Ovary (tissue), 9 donors: Measurements from ENCODE around the gene RABL2B. TPM values are rescaled to one million over a fixed set of nuclear protein-coding genes. Genes with fewer than 3 reads are reported as not detected.

Source experiments
- DNase-seq, 5 donors: peaks; one replicate each; pipeline ENCODE4 v3.0.0-alpha.2; 2019 to 2020
- H3K27ac ChIP-seq, 2 donors: fragments of 200-600 bp; one replicate each; pipeline versions ENCODE4 v1.5.1 to v1.8.0; 2019 to 2022
- H3K27me3 ChIP-seq: fragments of 200-600 bp; one replicate; pipeline ENCODE4 v1.8.0; 2022
- H3K36me3 ChIP-seq: fragments of 200-600 bp; sonication (generic); one replicate; pipeline ENCODE4 v1.5.1; 2019
- H3K4me1 ChIP-seq: one replicate; pipeline ENCODE4 v1.8.1; 2013; ENCODE audit warnings: mild to moderate bottlenecking, moderate library complexity; ENCODE audit not compliant: insufficient read depth
- H3K4me3 ChIP-seq: fragments of 200-600 bp; sonication (generic); one replicate; pipeline ENCODE4 v1.5.1; 2017
- H3K9me3 ChIP-seq, 2 donors: fragments of 200-600 bp in 1 of 2; sonication (generic) in 1 of 2; one replicate each; pipeline versions ENCODE4 v1.5.1 to v1.8.1; 2013 to 2019; ENCODE audit warnings: mild to moderate bottlenecking in 1 of 2, moderate library complexity in 1 of 2
- CTCF ChIP-seq, 3 donors: fragments of 450-650 bp in 2 of 3; fragments of 200-600 bp in 1 of 3; IDR thresholded peaks; one replicate each; pipeline versions ENCODE4 v1.5.1 to v1.8.0; 2016 to 2022; ENCODE audit warnings: antibody characterized with exemption in 3 of 3, mild to moderate bottlenecking in 1 of 3
- EP300 ChIP-seq: sonication (generic); formaldehyde crosslinking; IDR thresholded peaks from one replicate; pipeline ENCODE4 v1.6.1; 2017; ENCODE audit warnings: antibody characterized with exemption
- POLR2A ChIP-seq: fragments of 450-650 bp; IDR thresholded peaks from one replicate; pipeline ENCODE4 v1.6.1; 2017; ENCODE audit warnings: antibody characterized with exemption, mild to moderate bottlenecking, moderate library complexity
- WGBS, 3 donors: extraction: QIAGEN DNeasy Blood & Tissue Kit in 1 of 3; methylation state at CpG; one replicate each; pipeline versions ENCODE4 v1.1.5 to v1.1.7; 2013 to 2017; 5-methylcytosine and 5-hydroxymethylcytosine counted together
- intact Hi-C, 4 donors: fragments of 100-400 bp; cut with DNase I; formaldehyde crosslinking; loops; one replicate each; pipeline versions ENCODE4 v1.11.0 to v1.15.1; 2022 to 2023
- polyA plus RNA-seq, 2 donors: library from polyadenylated mRNA; stranded (reverse); fragments of 200-250 nt in 1 of 2; fragments of 350-450 nt in 1 of 2; fragmentation: Illumina TruSeq in 1 of 2; extraction: RNeasy Lipid Tissue Mini Kit (QIAGEN cat#74804) in 1 of 2; gene quantifications; one replicate each; pipeline ENCODE4 v1.2.3, GENCODE V29; 2013 to 2014
- total RNA-seq, 7 donors: library from RNA; depleted of rRNA in 2 of 7; stranded (reverse); fragments of >200 nt in 2 of 7; fragmentation: NEBNext Ultra II Directional in 3 of 7; extraction: Animal tissue kit (Norgen Biotek cat#: 25700) in 3 of 7; gene quantifications; one replicate each; pipeline versions ENCODE4 v1.1.0 to v1.2.4, GENCODE V29; 2016 to 2023
- donor health status: DM: no; HTN: no; CAD: no; lungs with moderate emphysema.
- donor health status: DM: no; HTN: no; CAD: no.
- donor health status: Bipolar disorder and iron deficiency.
- donor health status: DM: yes; HTN: yes; CAD: no.
- donor health status: DM: no; HTN: no; CAD: no.
- donor health status: DM: yes; HTN: yes; CAD: no.

RABL2B gene
- total and polyA plus RNA-seq, 9 donors, result 15.6 to 50.8 (median 28.4) TPM

- DNase-seq, result no peak
- intact Hi-C loops, result no loop called here
- H3K36me3 ChIP-seq, result no peaks in the 10 kb centered on the region
- H3K27ac ChIP-seq, result no peak overlapping the region
- H3K27me3 ChIP-seq, result no peaks in the 10 kb centered on the region
- WGBS, 3 donors, result 90 to 95% (median 91%) methylated on average over 7 of the region's 7 CpGs
- H3K9me3 ChIP-seq, result no peaks in the 10 kb centered on the region
- H3K4me3 ChIP-seq, result no peak overlapping the region
- no peaks in the 10 kb centered on the region for H3K4me1 ChIP-seq
- TF ChIP-seq CTCF (IDR thresholded peaks at IDR 0.05) (no peak), EP300 (no peak), POLR2A (no peak)
Measured at GRCh38 chr22:50725597-50725996, 57.8 kb downstream of the RABL2B start.

DNA sequence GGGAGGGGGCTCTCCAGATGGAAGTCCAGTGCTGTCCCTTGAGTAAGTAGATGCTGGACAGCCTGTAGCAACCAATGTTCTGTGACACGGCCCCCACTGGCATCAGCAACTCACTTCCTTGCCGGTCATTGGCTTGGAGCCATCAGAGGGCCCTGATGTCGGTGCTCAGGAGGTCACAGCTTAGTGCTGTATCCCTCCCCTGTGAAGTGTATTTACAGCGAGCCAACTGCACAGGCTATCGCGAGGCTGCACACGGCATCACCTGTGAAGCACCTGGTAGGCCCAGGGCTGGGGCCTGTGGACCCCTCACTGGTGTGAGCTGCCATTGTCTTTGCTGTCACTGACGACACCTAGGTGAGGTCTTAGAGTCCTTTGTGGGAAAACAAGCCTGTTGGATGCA lies 58.8 kb downstream of the RABL2B start:
- WGBS, 3 donors, result 77 to 92% (median 81%) methylated on average over 7 to 8 of the region's 8 CpGs
- Histone ChIP-seq H3K27me3 (no peaks in the 10 kb centered on the region), H3K9me3 (no peaks in the 10 kb centered on the region), H3K4me3 (no peak overlapping the region), H3K36me3 (no peaks in the 10 kb centered on the region), H3K4me1 (no peaks in the 10 kb centered on the region), H3K27ac (no peak overlapping the region)
- intact Hi-C loops, result no loop called here
- TF ChIP-seq POLR2A (no peak), CTCF (IDR thresholded peaks at IDR 0.05) (no peak), EP300 (no peak)
- DNase-seq, result no peak

DNA sequence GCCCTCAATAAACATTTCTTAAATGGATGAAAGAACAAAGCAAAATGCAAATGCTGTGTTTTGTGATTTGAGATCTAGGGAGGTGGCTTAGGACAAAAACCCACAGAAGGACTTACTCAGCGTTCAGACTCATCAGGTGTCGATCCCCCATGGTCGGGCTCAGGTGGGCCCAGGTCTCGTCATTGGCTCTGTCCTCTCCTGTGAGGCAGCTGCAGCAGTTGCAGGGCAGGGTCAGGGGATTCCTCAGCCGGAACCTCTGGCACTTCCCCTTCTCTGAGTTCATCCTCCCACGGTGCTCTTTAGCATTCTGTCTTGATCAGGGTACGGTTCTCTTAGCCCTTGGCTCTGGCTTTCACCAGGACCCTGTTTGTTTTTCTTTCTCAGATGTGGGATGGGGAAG lies 59.4 kb downstream of the RABL2B start:
- WGBS, 3 donors, result 75 to 84% (median 79%) methylated on average over 7 of the region's 7 CpGs
- Histone ChIP-seq H3K36me3 (no peaks in the 10 kb centered on the region), H3K4me1 (no peaks in the 10 kb centered on the region), H3K9me3 (no peaks in the 10 kb centered on the region), H3K27ac (no peak overlapping the region), H3K27me3 (no peaks in the 10 kb centered on the region), H3K4me3 (no peak overlapping the region)
- no peak for DNase-seq
- TF ChIP-seq EP300, result no peak
- no peak for TF ChIP-seq CTCF (IDR thresholded peaks at IDR 0.05)
- TF ChIP-seq POLR2A, result no peak
- intact Hi-C loops, result no loop called here

GRCh38 chr22:50722716-50723428 lies 60.6 kb downstream of the RABL2B start:
- DNase-seq, result no peak
- no peaks in the 10 kb centered on the region for H3K9me3 ChIP-seq
- no peaks in the 10 kb centered on the region for H3K4me1 ChIP-seq
- H3K27me3 ChIP-seq, result no peaks in the 10 kb centered on the region
- intact Hi-C loops, result no loop called here
- H3K4me3 ChIP-seq, result no peak overlapping the region
- H3K27ac ChIP-seq, result no peak overlapping the region
- no peak for TF ChIP-seq POLR2A
- TF ChIP-seq EP300, result no peak
- no peak for TF ChIP-seq CTCF (IDR thresholded peaks at IDR 0.05)
- no peaks in the 10 kb centered on the region for H3K36me3 ChIP-seq
- WGBS, 3 donors, result 92 to 93% (median 92%) methylated on average over 12 of the region's 12 CpGs
